ENCODE measurements around the gene GSK3A.

The GSK3A gene

DNA sequence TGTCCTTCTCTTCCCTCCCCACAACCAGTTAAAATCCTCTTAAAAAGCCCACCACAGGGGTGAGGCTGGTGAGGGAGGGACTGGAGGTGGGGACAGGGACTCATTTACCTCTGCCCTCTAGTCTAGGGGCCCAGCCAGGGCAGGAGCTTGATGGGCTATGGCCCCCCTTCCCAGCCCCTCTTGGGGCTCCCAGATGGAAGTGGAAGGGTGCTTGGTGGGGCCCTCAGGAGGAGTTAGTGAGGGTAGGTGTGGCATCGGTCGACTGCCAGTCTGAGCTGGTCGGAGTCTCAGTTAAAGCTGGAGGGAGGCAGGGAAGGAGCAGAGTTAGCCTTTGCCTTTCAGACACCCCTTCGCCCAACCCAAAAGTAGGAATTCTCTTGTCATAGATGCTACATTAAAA is 11.8 kb downstream of the GSK3A start:
- DNase-seq (ENCODE audit: low read depth in 2 of 2): no peak
- H3K4me3 ChIP-seq (replicated peaks in 1 of 2; ENCODE audit: low read depth in 2 of 2, low read length in 2 of 2): no peak overlapping the region
- TF ChIP-seq, protein P1, sequence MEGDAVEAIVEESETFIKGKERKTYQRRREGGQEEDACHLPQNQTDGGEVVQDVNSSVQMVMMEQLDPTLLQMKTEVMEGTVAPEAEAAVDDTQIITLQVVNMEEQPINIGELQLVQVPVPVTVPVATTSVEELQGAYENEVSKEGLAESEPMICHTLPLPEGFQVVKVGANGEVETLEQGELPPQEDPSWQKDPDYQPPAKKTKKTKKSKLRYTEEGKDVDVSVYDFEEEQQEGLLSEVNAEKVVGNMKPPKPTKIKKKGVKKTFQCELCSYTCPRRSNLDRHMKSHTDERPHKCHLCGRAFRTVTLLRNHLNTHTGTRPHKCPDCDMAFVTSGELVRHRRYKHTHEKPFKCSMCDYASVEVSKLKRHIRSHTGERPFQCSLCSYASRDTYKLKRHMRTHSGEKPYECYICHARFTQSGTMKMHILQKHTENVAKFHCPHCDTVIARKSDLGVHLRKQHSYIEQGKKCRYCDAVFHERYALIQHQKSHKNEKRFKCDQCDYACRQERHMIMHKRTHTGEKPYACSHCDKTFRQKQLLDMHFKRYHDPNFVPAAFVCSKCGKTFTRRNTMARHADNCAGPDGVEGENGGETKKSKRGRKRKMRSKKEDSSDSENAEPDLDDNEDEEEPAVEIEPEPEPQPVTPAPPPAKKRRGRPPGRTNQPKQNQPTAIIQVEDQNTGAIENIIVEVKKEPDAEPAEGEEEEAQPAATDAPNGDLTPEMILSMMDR (IDR thresholded peaks at IDR 0.05; ENCODE audit: low read depth, low read length): no peak

DNA sequence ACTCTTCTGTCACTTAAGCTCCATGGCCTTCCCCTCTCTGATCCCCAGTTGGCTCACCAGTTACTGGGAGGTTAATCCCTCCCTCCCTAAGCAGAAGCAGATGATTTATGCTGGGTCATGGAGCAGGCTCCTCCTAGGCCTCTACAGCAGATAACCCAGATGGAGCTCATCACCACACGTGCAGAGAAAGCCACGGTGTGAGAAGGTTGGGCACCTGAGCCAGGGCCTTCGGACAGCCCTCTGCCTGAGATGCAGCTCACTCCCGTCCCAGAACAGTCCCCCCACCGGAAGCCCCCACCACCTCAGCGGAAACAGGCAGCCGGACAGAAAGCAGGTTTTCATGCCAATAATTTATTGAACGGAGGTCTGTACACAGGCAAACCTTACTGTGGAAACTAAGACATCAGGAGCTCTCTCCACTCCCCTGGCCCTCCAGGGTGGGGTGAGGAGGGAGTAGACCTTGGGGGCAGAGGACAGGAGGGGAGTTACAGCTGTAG is 12.5 kb downstream of the GSK3A start:
- no peak overlapping the region for H3K4me3 ChIP-seq (replicated peaks in 1 of 2; ENCODE audit: low read depth in 2 of 2, low read length in 2 of 2)
- DNase-seq (ENCODE audit: low read depth in 2 of 2): no peak
- TF ChIP-seq, protein P1 (IDR thresholded peaks at IDR 0.05; ENCODE audit: low read depth, low read length): no peak

DNA sequence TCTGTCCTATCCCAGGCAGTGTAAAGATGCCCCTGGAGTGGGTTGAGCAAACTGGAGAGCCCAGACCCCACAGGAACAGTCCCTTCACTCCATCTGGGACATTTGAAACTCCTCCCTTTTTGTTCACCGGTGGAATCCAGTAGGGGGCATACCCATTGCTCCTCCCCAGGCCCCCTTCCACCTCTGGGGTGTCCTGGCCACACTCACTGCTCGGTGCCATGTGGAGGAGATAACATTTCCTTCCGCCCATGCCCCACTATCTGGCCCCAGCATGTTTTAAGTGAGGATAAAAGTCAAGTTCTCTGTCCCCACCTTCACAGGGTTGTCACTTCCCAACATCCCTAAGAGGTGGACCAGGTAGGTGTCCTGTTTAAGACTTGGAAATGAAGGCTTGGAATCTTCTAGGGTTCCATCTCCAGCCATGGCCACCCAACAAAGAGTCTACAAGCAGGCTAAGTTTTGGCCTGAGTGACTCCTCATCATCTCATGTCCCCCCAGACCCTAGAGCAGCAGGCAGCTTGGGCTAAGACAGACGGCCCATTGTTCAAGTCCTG is 13.0 kb downstream of the GSK3A start:
- DNase-seq (ENCODE audit: low read depth in 2 of 2): no peak
- TF ChIP-seq, protein P1 (IDR thresholded peaks at IDR 0.05; ENCODE audit: low read depth, low read length): peak; percentile 8
- no peak overlapping the region for H3K4me3 ChIP-seq (replicated peaks in 1 of 2; ENCODE audit: low read depth in 2 of 2, low read length in 2 of 2)

DNA sequence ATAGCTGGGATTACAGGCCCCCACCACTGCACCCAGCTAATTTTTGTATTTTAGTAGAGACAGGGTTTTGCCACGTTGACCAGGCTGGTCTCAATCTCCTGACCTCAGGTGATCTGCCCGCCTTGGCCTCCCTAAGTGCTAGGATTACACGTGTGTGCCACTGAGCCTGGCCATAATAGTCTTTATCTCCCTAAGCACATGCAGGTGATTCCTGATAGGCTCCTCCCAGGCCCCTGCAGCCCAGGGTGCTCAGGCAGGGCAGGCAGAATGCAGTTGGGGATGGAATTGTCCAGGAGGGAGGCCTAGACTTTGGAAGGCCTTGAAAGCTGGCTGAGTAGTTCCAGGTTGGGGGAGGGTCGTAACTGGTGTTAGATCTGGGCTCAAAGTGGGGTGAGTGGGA is 13.8 kb downstream of the GSK3A start:
- DNase-seq (ENCODE audit: low read depth in 2 of 2): no peak
- H3K4me3 ChIP-seq (replicated peaks in 1 of 2; ENCODE audit: low read depth in 2 of 2, low read length in 2 of 2): no peak overlapping the region

DNA sequence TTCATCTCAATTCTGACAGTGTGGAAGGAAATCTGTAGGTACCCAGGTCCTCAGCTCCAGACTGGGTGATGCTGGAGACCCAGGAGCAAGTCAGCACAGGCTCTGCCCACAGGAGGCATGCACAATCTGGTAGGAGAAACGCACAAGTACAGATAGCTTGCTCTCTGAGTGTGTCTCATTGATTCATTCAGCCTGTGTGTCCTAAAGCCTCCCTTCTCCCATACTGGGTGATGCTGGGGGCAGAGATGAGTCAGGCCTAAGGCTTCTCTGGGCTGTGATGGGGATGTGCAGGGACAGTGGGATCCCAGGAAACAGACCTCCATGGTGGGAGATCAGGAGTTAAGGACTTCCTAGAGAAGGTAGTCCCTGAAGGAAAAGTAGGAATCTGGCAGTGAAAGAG is 15.5 kb downstream of the GSK3A start:
- TF ChIP-seq, protein P1 (IDR thresholded peaks at IDR 0.05; ENCODE audit: low read depth, low read length): no peak
- H3K4me3 ChIP-seq (replicated peaks in 1 of 2; ENCODE audit: low read depth in 2 of 2, low read length in 2 of 2): no peak overlapping the region
- no peak for DNase-seq (ENCODE audit: low read depth in 2 of 2)

More for the DNA sequence above, 13.8 kb downstream of the GSK3A start:
- TF ChIP-seq, protein P1 (IDR thresholded peaks at IDR 0.05; ENCODE audit: low read depth, low read length): no peak

DNA sequence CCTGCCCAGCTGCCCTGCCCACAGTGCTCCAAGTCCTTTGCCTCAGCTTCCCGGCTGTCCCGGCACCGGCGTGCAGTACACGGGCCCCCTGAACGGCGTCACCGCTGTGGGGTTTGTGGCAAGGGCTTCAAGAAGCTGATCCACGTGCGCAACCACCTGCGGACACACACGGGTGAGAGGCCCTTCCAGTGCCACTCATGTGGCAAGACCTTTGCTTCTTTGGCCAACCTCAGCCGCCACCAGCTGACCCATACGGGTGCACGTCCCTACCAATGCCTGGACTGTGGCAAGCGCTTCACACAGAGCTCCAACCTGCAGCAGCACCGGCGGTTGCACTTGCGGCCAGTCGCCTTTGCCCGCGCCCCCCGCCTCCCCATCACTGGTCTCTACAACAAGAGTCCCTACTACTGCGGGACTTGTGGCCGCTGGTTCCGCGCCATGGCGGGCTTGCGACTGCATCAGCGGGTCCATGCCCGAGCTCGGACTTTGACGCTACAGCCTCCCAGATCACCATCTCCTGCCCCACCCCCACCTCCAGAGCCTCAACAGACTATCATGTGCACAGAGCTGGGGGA is 16.6 kb downstream of the GSK3A start:
- TF ChIP-seq, protein P1 (IDR thresholded peaks at IDR 0.05; ENCODE audit: low read depth, low read length): no peak
- H3K4me3 ChIP-seq (replicated peaks in 1 of 2; ENCODE audit: low read depth in 2 of 2, low read length in 2 of 2): no peak overlapping the region
- DNase-seq (ENCODE audit: low read depth in 2 of 2): no peak
